ENCODE results near the gene TLR7. TPM values are rescaled to one million over a fixed set of nuclear protein-coding genes. Genes with fewer than 3 reads are reported as not detected.

TLR7 gene
- total and polyA plus RNA-seq, 9 of the 15 experiments (the other 6 are each of a cell fraction or from before 2014, with no cell fraction given): 0.04 to 0.13 (median 0.07) TPM; not detected in 6

DNA sequence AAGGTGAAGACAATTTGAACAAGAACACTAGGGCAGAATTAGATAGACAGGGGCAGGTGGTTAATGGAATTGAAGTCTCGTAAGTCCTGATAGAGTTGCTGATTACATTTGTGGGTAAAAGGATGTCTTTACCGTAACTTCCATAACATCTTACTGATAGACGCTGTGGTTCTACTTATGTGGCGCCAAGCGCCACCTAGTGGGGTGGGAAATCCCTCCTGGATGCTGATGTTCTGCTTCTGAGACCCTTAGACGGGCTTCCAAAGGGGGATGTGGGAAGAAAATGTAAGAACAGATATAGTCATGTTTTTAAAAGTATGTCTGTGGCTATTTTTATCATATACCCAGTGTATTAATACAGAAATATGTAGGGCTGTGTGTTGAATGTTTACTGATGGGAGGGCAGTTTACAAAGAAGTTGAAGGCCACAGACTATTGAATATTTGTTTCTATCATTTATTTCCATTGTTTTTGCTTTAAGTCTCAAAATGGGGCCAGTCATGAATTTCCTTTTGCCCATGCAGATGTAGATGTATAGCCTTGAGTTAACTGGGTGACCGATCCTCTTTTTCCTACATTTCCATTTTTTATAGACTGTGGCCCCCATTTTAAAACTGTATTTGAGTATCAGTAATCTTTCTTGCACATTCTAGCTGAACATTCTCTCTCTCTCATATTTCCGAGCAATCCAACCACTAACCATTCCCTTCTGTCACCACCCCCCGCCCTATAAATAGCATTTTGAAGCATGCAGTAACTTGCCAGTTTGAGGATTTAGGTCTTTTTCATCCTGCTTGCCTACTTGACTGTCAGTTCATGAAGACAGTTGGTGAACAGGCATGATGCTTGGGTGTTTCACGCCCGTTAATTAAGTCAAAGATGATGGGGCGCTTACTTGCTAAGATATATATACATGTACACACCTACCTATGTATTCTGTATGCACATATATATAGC lies 27.5 kb downstream of the TLR7 start (continued):
- TF ChIP-seq ZBTB26 (CRISPR knock-in tag; IDR thresholded peaks at IDR 0.05) (no peak), SP2 (IDR thresholded peaks at IDR 0.05; ENCODE audit: extremely low read depth, low read depth, low read length, poor library complexity, severe bottlenecking) (no peak), CC2D1A (IDR thresholded peaks at IDR 0.05) (no peak), CTCFL (IDR thresholded peaks at IDR 0.05; ENCODE audit: borderline replicate concordance, insufficient read depth, low read depth, low read length, poor library complexity, severe bottlenecking) (peak; percentile 61)
- TF ChIP-seq, protein P1, sequence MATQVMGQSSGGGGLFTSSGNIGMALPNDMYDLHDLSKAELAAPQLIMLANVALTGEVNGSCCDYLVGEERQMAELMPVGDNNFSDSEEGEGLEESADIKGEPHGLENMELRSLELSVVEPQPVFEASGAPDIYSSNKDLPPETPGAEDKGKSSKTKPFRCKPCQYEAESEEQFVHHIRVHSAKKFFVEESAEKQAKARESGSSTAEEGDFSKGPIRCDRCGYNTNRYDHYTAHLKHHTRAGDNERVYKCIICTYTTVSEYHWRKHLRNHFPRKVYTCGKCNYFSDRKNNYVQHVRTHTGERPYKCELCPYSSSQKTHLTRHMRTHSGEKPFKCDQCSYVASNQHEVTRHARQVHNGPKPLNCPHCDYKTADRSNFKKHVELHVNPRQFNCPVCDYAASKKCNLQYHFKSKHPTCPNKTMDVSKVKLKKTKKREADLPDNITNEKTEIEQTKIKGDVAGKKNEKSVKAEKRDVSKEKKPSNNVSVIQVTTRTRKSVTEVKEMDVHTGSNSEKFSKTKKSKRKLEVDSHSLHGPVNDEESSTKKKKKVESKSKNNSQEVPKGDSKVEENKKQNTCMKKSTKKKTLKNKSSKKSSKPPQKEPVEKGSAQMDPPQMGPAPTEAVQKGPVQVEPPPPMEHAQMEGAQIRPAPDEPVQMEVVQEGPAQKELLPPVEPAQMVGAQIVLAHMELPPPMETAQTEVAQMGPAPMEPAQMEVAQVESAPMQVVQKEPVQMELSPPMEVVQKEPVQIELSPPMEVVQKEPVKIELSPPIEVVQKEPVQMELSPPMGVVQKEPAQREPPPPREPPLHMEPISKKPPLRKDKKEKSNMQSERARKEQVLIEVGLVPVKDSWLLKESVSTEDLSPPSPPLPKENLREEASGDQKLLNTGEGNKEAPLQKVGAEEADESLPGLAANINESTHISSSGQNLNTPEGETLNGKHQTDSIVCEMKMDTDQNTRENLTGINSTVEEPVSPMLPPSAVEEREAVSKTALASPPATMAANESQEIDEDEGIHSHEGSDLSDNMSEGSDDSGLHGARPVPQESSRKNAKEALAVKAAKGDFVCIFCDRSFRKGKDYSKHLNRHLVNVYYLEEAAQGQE (IDR thresholded peaks at IDR 0.05; ENCODE audit: borderline replicate concordance): peak; percentile 20; the same call in 1 of the 2 replicates
- TF ChIP-seq, protein P1 (CRISPR knock-in tag; IDR thresholded peaks at IDR 0.05; ENCODE audit: low read depth): no peak
